ENCODE measurements around the gene TBC1D22A.

TBC1D22A gene

GRCh38 chr22:47215851-47216250 lies 453.4 kb downstream of the TBC1D22A start:
- DNase-seq (ENCODE audit: low read depth in 2 of 2): no peak

GRCh38 chr22:47218671-47219070 lies 456.2 kb downstream of the TBC1D22A start:
- DNase-seq (ENCODE audit: low read depth in 2 of 2): no peak

- no peak for DNase-seq (ENCODE audit: low read depth in 2 of 2)
Observed at GRCh38 chr22:47219789-47220188, 457.3 kb downstream of the TBC1D22A start.

DNA sequence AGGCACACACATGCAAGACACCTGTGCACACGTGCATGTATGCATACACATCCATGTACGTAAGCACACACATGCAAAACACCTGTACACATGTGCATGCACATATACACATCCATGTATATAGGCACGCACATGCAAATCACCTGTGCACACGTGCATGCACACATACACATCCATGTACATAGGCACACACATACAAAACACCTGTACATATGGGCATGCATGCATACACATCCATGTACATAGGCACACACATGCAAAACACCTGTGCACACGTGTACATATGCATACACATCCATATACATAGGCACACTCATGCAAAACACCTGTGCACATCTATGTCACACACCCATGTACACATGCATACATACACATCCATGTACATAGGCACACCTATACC lies 458.3 kb downstream of the TBC1D22A start:
- DNase-seq (ENCODE audit: low read depth in 2 of 2): no peak

GRCh38 chr22:47221840-47222615 lies 459.6 kb downstream of the TBC1D22A start:
- DNase-seq (ENCODE audit: low read depth in 2 of 2): no peak

All from fibroblast of skin of left quadriceps (primary cell).